ENCODE results near the gene VPS36.

Gene VPS36

GRCh38 chr13:52405767-52406494, 44.5 kb downstream of the VPS36 start, which contains the start of gene THSD1:
TSS of gene THSD1 (minus strand) at chr13:52406172. CDS start at chr13:52402600, 3,572 bp downstream.
- no peak within 1 kb of the TSS for H3K14ac ChIP-seq (ENCODE audit: low read length in 2 of 2)
- H3K79me1 ChIP-seq (replicated peaks; ENCODE audit: low read length, poor library complexity, severe bottlenecking), result peaks cover 14% of the 10 kb centered on the region
- peak within 1 kb of the TSS; percentile 92 for H3K9ac ChIP-seq (ENCODE audit: low read length)
- WGBS, result 2% methylated on average over 61 of the region's 68 CpGs
- no peak within 1 kb of the TSS for H4K8ac ChIP-seq (ENCODE audit: low read length)
- no peaks in the 10 kb centered on the region for H3K9me3 ChIP-seq (ENCODE audit: control insufficient read depth, low read length)
- H2BK5ac ChIP-seq (ENCODE audit: low read depth, low read length, poor library complexity, severe bottlenecking), result no peak within 1 kb of the TSS
- no peak within 1 kb of the TSS for H2BK12ac ChIP-seq (ENCODE audit: low read length in 2 of 2)
- DNase-seq, result no peak
- H3K27me3 ChIP-seq (ENCODE audit: control insufficient read depth in 1 of 2, insufficient read depth in 1 of 2, low read length in 2 of 2), result no peaks in the 10 kb centered on the region
- no peak within 1 kb of the TSS for H2BK120ac ChIP-seq (ENCODE audit: low read depth, low read length)
- H3K4ac ChIP-seq (ENCODE audit: low read depth in 1 of 2, low read length in 2 of 2), result no peak within 1 kb of the TSS
- H3K27ac ChIP-seq (ENCODE audit: low read length, poor library complexity, severe bottlenecking), result no peak within 1 kb of the TSS
- no peak within 1 kb of the TSS for H2AK5ac ChIP-seq (ENCODE audit: low read length, severe bottlenecking)
- no peak within 1 kb of the TSS for H2BK15ac ChIP-seq (ENCODE audit: low read depth, poor library complexity, severe bottlenecking)
- no peak within 1 kb of the TSS for H3K18ac ChIP-seq (ENCODE audit: low read depth in 1 of 2, low read length in 2 of 2)
- H4K91ac ChIP-seq (ENCODE audit: low read length), result no peak within 1 kb of the TSS
- H2AFZ ChIP-seq (ENCODE audit: low read depth, low read length), result peak within 1 kb of the TSS; percentile 2
- peaks cover 4 to 13% of the 10 kb centered on the region in 2 experiments for H3K36me3 ChIP-seq (ENCODE audit: control insufficient read depth in 1 of 2, insufficient read depth in 2 of 2, low read depth in 1 of 2, low read length in 2 of 2)
- no peak within 1 kb of the TSS for H3K23ac ChIP-seq (ENCODE audit: low read length in 2 of 2)
- H3K4me2 ChIP-seq (ENCODE audit: low read length, poor library complexity, severe bottlenecking), result peak within 1 kb of the TSS; percentile 82
- H3K4me1 ChIP-seq (ENCODE audit: control insufficient read depth, insufficient read depth, low read depth, low read length), result peaks cover 3% of the 10 kb centered on the region
- peak within 1 kb of the TSS; percentile 66 to 90 for H3K4me3 ChIP-seq (ENCODE audit: insufficient read depth in 1 of 2, low read depth in 1 of 2, low read length in 2 of 2)

- no peak overlapping the region for H3K14ac ChIP-seq (ENCODE audit: low read length in 2 of 2)
- H4K8ac ChIP-seq (ENCODE audit: low read length), result no peak overlapping the region
- H3K4ac ChIP-seq (ENCODE audit: low read depth in 1 of 2, low read length in 2 of 2), result no peak overlapping the region
- no peak overlapping the region for H2BK5ac ChIP-seq (ENCODE audit: low read depth, low read length, poor library complexity, severe bottlenecking)
- H2BK12ac ChIP-seq (ENCODE audit: low read length in 2 of 2), result no peak overlapping the region
- H3K36me3 ChIP-seq (ENCODE audit: control insufficient read depth in 1 of 2, insufficient read depth in 2 of 2, low read depth in 1 of 2, low read length in 2 of 2), result peaks cover 4 to 14% of the 10 kb centered on the region in 2 experiments
- H2AK5ac ChIP-seq (ENCODE audit: low read length, severe bottlenecking), result no peak overlapping the region
- no peak overlapping the region for H2AFZ ChIP-seq (ENCODE audit: low read depth, low read length)
- peak overlapping the region; percentile 92 for H3K9ac ChIP-seq (ENCODE audit: low read length)
- no peak overlapping the region for H2BK15ac ChIP-seq (ENCODE audit: low read depth, poor library complexity, severe bottlenecking)
- no peaks in the 10 kb centered on the region for H3K9me3 ChIP-seq (ENCODE audit: control insufficient read depth, low read length)
- H3K18ac ChIP-seq (ENCODE audit: low read depth in 1 of 2, low read length in 2 of 2), result no peak overlapping the region
- no peak overlapping the region for H4K91ac ChIP-seq (ENCODE audit: low read length)
- no peak for DNase-seq
- peak overlapping the region; percentile 66 to 90 for H3K4me3 ChIP-seq (ENCODE audit: insufficient read depth in 1 of 2, low read depth in 1 of 2, low read length in 2 of 2)
- H3K4me2 ChIP-seq (ENCODE audit: low read length, poor library complexity, severe bottlenecking), result peak overlapping the region; percentile 82
- peaks cover 14% of the 10 kb centered on the region for H3K79me1 ChIP-seq (replicated peaks; ENCODE audit: low read length, poor library complexity, severe bottlenecking)
- 26% methylated on average over 8 of the region's 14 CpGs for WGBS
- H2BK120ac ChIP-seq (ENCODE audit: low read depth, low read length), result no peak overlapping the region
- H3K23ac ChIP-seq (ENCODE audit: low read length in 2 of 2), result no peak overlapping the region
- H3K4me1 ChIP-seq (ENCODE audit: control insufficient read depth, insufficient read depth, low read depth, low read length), result peaks cover 3% of the 10 kb centered on the region
- H3K27me3 ChIP-seq (ENCODE audit: control insufficient read depth in 1 of 2, insufficient read depth in 1 of 2, low read length in 2 of 2), result no peaks in the 10 kb centered on the region
- no peak overlapping the region for H3K27ac ChIP-seq (ENCODE audit: low read length, poor library complexity, severe bottlenecking)
Observed at GRCh38 chr13:52405369-52405766, 45.1 kb downstream of the VPS36 start.

- peaks cover 11 to 56% of the 10 kb centered on the region in 2 experiments for H3K36me3 ChIP-seq (ENCODE audit: control insufficient read depth in 1 of 2, insufficient read depth in 2 of 2, low read depth in 1 of 2, low read length in 2 of 2)
- no peak overlapping the region for H4K8ac ChIP-seq (ENCODE audit: low read length)
- peaks cover 14% of the 10 kb centered on the region for H3K79me1 ChIP-seq (replicated peaks; ENCODE audit: low read length, poor library complexity, severe bottlenecking)
- no peak overlapping the region for H2BK12ac ChIP-seq (ENCODE audit: low read length in 2 of 2)
- no peaks in the 10 kb centered on the region for H3K9me3 ChIP-seq (ENCODE audit: control insufficient read depth, low read length)
- H3K4ac ChIP-seq (ENCODE audit: low read depth in 1 of 2, low read length in 2 of 2), result no peak overlapping the region
- H3K9ac ChIP-seq (ENCODE audit: low read length), result no peak overlapping the region
- H3K27me3 ChIP-seq (ENCODE audit: control insufficient read depth in 1 of 2, insufficient read depth in 1 of 2, low read length in 2 of 2), result no peaks in the 10 kb centered on the region
- H3K14ac ChIP-seq (ENCODE audit: low read length in 2 of 2), result no peak overlapping the region
- no peak overlapping the region for H4K91ac ChIP-seq (ENCODE audit: low read length)
- no peaks in the 10 kb centered on the region for H3K4me1 ChIP-seq (ENCODE audit: control insufficient read depth, insufficient read depth, low read depth, low read length)
- H3K4me2 ChIP-seq (ENCODE audit: low read length, poor library complexity, severe bottlenecking), result no peak overlapping the region
- no peak overlapping the region for H2BK120ac ChIP-seq (ENCODE audit: low read depth, low read length)
- H3K23ac ChIP-seq (ENCODE audit: low read length in 2 of 2), result no peak overlapping the region
- H2AK5ac ChIP-seq (ENCODE audit: low read length, severe bottlenecking), result no peak overlapping the region
- no peak for DNase-seq
- no peak overlapping the region for H3K18ac ChIP-seq (ENCODE audit: low read depth in 1 of 2, low read length in 2 of 2)
- H3K4me3 ChIP-seq (ENCODE audit: insufficient read depth in 1 of 2, low read depth in 1 of 2, low read length in 2 of 2), result no peak overlapping the region
- H2BK15ac ChIP-seq (ENCODE audit: low read depth, poor library complexity, severe bottlenecking), result no peak overlapping the region
- no peak overlapping the region for H2AFZ ChIP-seq (ENCODE audit: low read depth, low read length)
- no peak overlapping the region for H3K27ac ChIP-seq (ENCODE audit: low read length, poor library complexity, severe bottlenecking)
- WGBS, result no CpG with 5 or more reads among the region's 1 CpG
- H2BK5ac ChIP-seq (ENCODE audit: low read depth, low read length, poor library complexity, severe bottlenecking), result no peak overlapping the region
Observed at GRCh38 chr13:52399708-52400107, 50.7 kb downstream of the VPS36 start.

- Histone ChIP-seq H4K91ac (ENCODE audit: low read length) (no peak overlapping the region), H3K4me2 (ENCODE audit: low read length, poor library complexity, severe bottlenecking) (no peak overlapping the region), H2BK5ac (ENCODE audit: low read depth, low read length, poor library complexity, severe bottlenecking) (no peak overlapping the region), H2BK15ac (ENCODE audit: low read depth, poor library complexity, severe bottlenecking) (no peak overlapping the region), H2BK12ac (ENCODE audit: low read length in 2 of 2) (no peak overlapping the region), H3K4me1 (ENCODE audit: control insufficient read depth, insufficient read depth, low read depth, low read length) (no peaks in the 10 kb centered on the region), H2BK120ac (ENCODE audit: low read depth, low read length) (no peak overlapping the region), H3K4ac (ENCODE audit: low read depth in 1 of 2, low read length in 2 of 2) (no peak overlapping the region), H3K79me1 (replicated peaks; ENCODE audit: low read length, poor library complexity, severe bottlenecking) (peaks cover 13% of the 10 kb centered on the region), H3K27ac (ENCODE audit: low read length, poor library complexity, severe bottlenecking) (no peak overlapping the region), H3K4me3 (ENCODE audit: insufficient read depth in 1 of 2, low read depth in 1 of 2, low read length in 2 of 2) (no peak overlapping the region), H3K14ac (ENCODE audit: low read length in 2 of 2) (no peak overlapping the region), H4K8ac (ENCODE audit: low read length) (no peak overlapping the region), H3K9me3 (ENCODE audit: control insufficient read depth, low read length) (no peaks in the 10 kb centered on the region), H3K9ac (ENCODE audit: low read length) (no peak overlapping the region), H3K36me3 (ENCODE audit: control insufficient read depth in 1 of 2, insufficient read depth in 2 of 2, low read depth in 1 of 2, low read length in 2 of 2) (peaks cover 11 to 57% of the 10 kb centered on the region in 2 experiments), H3K23ac (ENCODE audit: low read length in 2 of 2) (no peak overlapping the region), H3K18ac (ENCODE audit: low read depth in 1 of 2, low read length in 2 of 2) (no peak overlapping the region), H2AK5ac (ENCODE audit: low read length, severe bottlenecking) (no peak overlapping the region), H2AFZ (ENCODE audit: low read depth, low read length) (no peak overlapping the region), H3K27me3 (ENCODE audit: control insufficient read depth in 1 of 2, insufficient read depth in 1 of 2, low read length in 2 of 2) (no peaks in the 10 kb centered on the region)
- WGBS, result no CpG with 5 or more reads among the region's 2 CpGs
- no peak for DNase-seq
Observed at GRCh38 chr13:52399046-52399445, 51.4 kb downstream of the VPS36 start.
